B cell (primary cell): ENCODE data around the gene ELMOD2. TPM values are rescaled to one million over a fixed set of nuclear protein-coding genes. Genes with fewer than 3 reads are reported as not detected.

Source experiments
- ATAC-seq: fragments of 200-7000 bp; cut with Tn5 transposase; one replicate; pipeline ENCODE4 v1.10.0; 2021; ENCODE audit warnings: low read depth, mild to moderate bottlenecking, moderate number of reproducible peaks, moderate library complexity
- CTCF ChIA-PET: fragments of 350-600 bp; sonication (Branson Sonifier 250); formaldehyde crosslinking; loops from one replicate; lab custom pipeline; 2021; ENCODE audit warnings: antibody characterized with exemption, inconsistent platforms; lab: Charles Lee
- POLR2A ChIA-PET: fragments of 350-600 bp; sonication (Branson Sonifier 250); formaldehyde crosslinking; loops from one replicate; lab custom pipeline; 2021; ENCODE audit warnings: antibody characterized with exemption; lab: Charles Lee
- DNase-seq: peaks from one replicate; pipeline ENCODE4 v3.0.0; 2013
- H2AFZ ChIP-seq: 2 replicates; pipeline ENCODE4 v1.6.1; 2012; ENCODE audit warnings: mild to moderate bottlenecking, low read depth, low read length; ENCODE audit not compliant: insufficient read depth, poor library complexity, severe bottlenecking
- H3K27ac ChIP-seq, 2 donors: 1 replicate in 1 of 2; 2 replicates in 1 of 2; pipeline ENCODE4 v1.5.1; 2012 to 2013; ENCODE audit warnings: low read length in 2 of 2, mild to moderate bottlenecking in 2 of 2, moderate library complexity in 1 of 2
- H3K27me3 ChIP-seq, 4 experiments: fragments of 200-600 bp in 1 of 4; sonication (generic) in 1 of 4; replicated peaks in 1 of 4; 1 replicate in 2 of 4; 2 replicates in 2 of 4; pipeline versions ENCODE4 v1.6.1 to v1.7.0; 2013 to 2016; ENCODE audit warnings: low read length in 3 of 4, mild to moderate bottlenecking in 2 of 4, mixed read lengths in 1 of 4, moderate library complexity in 1 of 4; ENCODE audit not compliant: insufficient read depth in 4 of 4, control insufficient read depth in 3 of 4; ENCODE audit errors: control extremely low read depth in 1 of 4
- H3K36me3 ChIP-seq, 2 experiments: replicated peaks in 1 of 2; 1 replicate in 1 of 2; 2 replicates in 1 of 2; pipeline versions ENCODE4 v1.6.1 to v1.7.1; 2013; ENCODE audit warnings: low read length in 1 of 2; ENCODE audit not compliant: insufficient read depth in 2 of 2, control insufficient read depth in 1 of 2; ENCODE audit errors: control extremely low read depth in 1 of 2, extremely low read depth in 1 of 2
- H3K4me1 ChIP-seq, 2 donors: fragments of 200-600 bp in 1 of 2; sonication (generic) in 1 of 2; 1 replicate in 1 of 2; 2 replicates in 1 of 2; pipeline versions ENCODE4 v1.5.1 to v1.6.1; 2013 to 2017; ENCODE audit warnings: low read length in 2 of 2; ENCODE audit not compliant: control insufficient read depth in 2 of 2, insufficient read depth in 2 of 2
- H3K4me2 ChIP-seq: replicated peaks from 2 replicates; pipeline ENCODE3; 2012; ENCODE audit warnings: mild to moderate bottlenecking, low read depth, low read length; ENCODE audit not compliant: poor library complexity, severe bottlenecking
- H3K4me3 ChIP-seq, 5 experiments: fragments of 200-600 bp in 1 of 5; sonication (generic) in 1 of 5; 1 replicate in 3 of 5; 2 replicates in 2 of 5; pipeline versions ENCODE4 v1.5.1 to v1.7.0; 2011 to 2016; ENCODE audit warnings: low read length in 4 of 5, mild to moderate bottlenecking in 4 of 5, low read depth in 2 of 5, control low read depth in 1 of 5, moderate library complexity in 1 of 5; ENCODE audit not compliant: insufficient read depth in 1 of 5; ENCODE audit errors: control extremely low read depth in 1 of 5, extremely low read depth in 1 of 5
- H3K79me2 ChIP-seq: fragments of 200-600 bp; sonication (generic); one replicate; pipeline ENCODE4 v1.6.0; 2016; ENCODE audit warnings: low read length; ENCODE audit not compliant: control insufficient read depth, insufficient read depth
- H3K9ac ChIP-seq: fragments of 200-600 bp; sonication (generic); 2 replicates; pipeline ENCODE4 v1.6.1; 2017; ENCODE audit warnings: mild to moderate bottlenecking, low read length, moderate library complexity
- H3K9me3 ChIP-seq, 3 donors: one replicate each; pipeline versions ENCODE4 v1.6.1 to v1.7.1; 2013; ENCODE audit warnings: low read length in 2 of 3; ENCODE audit not compliant: control insufficient read depth in 2 of 3, insufficient read depth in 1 of 3; ENCODE audit errors: control extremely low read depth in 1 of 3
- H4K20me1 ChIP-seq: 2 replicates; pipeline ENCODE4 v1.6.0; 2012; ENCODE audit warnings: mild to moderate bottlenecking, low read length; ENCODE audit not compliant: insufficient read depth, control insufficient read depth, poor library complexity, severe bottlenecking
- H3K27ac Mint-ChIP-seq: one replicate; pipeline ENCODE4 v1.8.0; 2021; ENCODE audit warnings: mixed read lengths
- H3K27me3 Mint-ChIP-seq: one replicate; pipeline ENCODE4 v1.8.0; 2021; ENCODE audit warnings: mixed read lengths
- H3K4me1 Mint-ChIP-seq: one replicate; pipeline ENCODE4 v1.8.0; 2021; ENCODE audit warnings: mixed read lengths
- H3K4me3 Mint-ChIP-seq: one replicate; pipeline ENCODE4 v1.8.0; 2021; ENCODE audit warnings: mixed read lengths
- H3K9me3 Mint-ChIP-seq: one replicate; pipeline ENCODE4 v1.8.0; 2022; ENCODE audit warnings: mixed read lengths; ENCODE audit not compliant: insufficient read depth
- EZH2 ChIP-seq: IDR thresholded peaks from 2 replicates; pipeline ENCODE4 v1.6.1; 2012; ENCODE audit warnings: borderline replicate concordance, low read depth, mild to moderate bottlenecking, moderate library complexity, low read length; ENCODE audit not compliant: insufficient read depth, poor library complexity, severe bottlenecking
- WGBS: methylation state at CpG from one replicate; pipeline ENCODE4 v1.1.5; 2013; ENCODE audit warnings: missing lambda C conversion rate; ENCODE audit not compliant: insufficient coverage; 5-methylcytosine and 5-hydroxymethylcytosine counted together
- intact Hi-C: fragments of 100-400 bp; cut with micrococcal nuclease; formaldehyde crosslinking; loops from one replicate; pipeline ENCODE4 v1.10.0; 2022
- polyA plus RNA-seq: library from polyadenylated mRNA; depleted of rRNA; stranded (reverse); fragments of >200 nt; gene quantifications from 2 replicates; pipeline ENCODE4 v1.2.3, GENCODE V29; 2012
- total RNA-seq, 2 donors: library from RNA; stranded (reverse); fragments of 120-200 nt in 1 of 2; gene quantifications; 1 replicate in 1 of 2; 2 replicates in 1 of 2; pipeline versions ENCODE4 v1.2.3 to v1.2.4, GENCODE V29; 2013 to 2022
- TF ChIP-seq, protein P1 (sequence below): fragments of 200-600 bp; IDR thresholded peaks from one replicate; pipeline ENCODE4 v1.8.0; 2022; ENCODE audit warnings: antibody characterized with exemption, mild to moderate bottlenecking

ELMOD2 gene
- total and polyA plus RNA-seq, 2 donors (not counting 1 experiment from before 2014, with no cell fraction given): 2.2 to 25.3 TPM

DNA sequence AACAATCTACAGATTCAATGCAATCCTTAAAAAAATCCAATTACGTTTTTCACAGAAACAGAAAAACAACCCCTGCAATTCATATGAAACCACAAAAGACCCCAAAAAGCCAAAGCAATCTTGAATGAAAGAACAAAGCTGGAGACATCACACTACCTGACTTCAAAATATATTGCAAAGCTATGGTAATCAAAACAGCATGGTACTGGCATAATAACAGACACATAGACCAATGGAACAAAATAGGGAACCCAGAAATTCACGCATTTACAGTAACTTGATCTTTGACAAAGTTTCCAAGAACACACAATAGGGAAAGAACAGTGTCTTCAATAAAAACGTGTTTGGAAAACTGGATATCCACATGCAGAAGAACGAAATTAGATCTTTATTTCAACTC is 40.5 kb upstream of the ELMOD2 start:
- TF ChIP-seq EZH2: no peak
- TF ChIP-seq, protein P1, sequence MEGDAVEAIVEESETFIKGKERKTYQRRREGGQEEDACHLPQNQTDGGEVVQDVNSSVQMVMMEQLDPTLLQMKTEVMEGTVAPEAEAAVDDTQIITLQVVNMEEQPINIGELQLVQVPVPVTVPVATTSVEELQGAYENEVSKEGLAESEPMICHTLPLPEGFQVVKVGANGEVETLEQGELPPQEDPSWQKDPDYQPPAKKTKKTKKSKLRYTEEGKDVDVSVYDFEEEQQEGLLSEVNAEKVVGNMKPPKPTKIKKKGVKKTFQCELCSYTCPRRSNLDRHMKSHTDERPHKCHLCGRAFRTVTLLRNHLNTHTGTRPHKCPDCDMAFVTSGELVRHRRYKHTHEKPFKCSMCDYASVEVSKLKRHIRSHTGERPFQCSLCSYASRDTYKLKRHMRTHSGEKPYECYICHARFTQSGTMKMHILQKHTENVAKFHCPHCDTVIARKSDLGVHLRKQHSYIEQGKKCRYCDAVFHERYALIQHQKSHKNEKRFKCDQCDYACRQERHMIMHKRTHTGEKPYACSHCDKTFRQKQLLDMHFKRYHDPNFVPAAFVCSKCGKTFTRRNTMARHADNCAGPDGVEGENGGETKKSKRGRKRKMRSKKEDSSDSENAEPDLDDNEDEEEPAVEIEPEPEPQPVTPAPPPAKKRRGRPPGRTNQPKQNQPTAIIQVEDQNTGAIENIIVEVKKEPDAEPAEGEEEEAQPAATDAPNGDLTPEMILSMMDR: no peak
- intact Hi-C loops: no loop called here
- H3K27me3 Mint-ChIP-seq: peaks cover 28% of the 10 kb centered on the region
- no peak for DNase-seq
- H3K4me1 ChIP-seq: no peaks in the 10 kb centered on the region
- peaks cover 4% of the 10 kb centered on the region for H3K9me3 Mint-ChIP-seq
- H3K4me3 Mint-ChIP-seq: no peak overlapping the region
- no peak overlapping the region for H2AFZ ChIP-seq
- peaks cover 0 to 2% (median 1%) of the 10 kb centered on the region in 3 donors for H3K9me3 ChIP-seq
- H3K4me3 ChIP-seq: no peak overlapping the region
- no peak for ATAC-seq
- no peaks in the 10 kb centered on the region for H3K4me1 Mint-ChIP-seq
- no peaks in the 10 kb centered on the region for H4K20me1 ChIP-seq
- no peak overlapping the region for H3K27ac Mint-ChIP-seq
- no peak overlapping the region for H3K4me2 ChIP-seq
- no peaks in the 10 kb centered on the region for H3K27me3 ChIP-seq
- H3K9ac ChIP-seq: no peak overlapping the region
- H3K79me2 ChIP-seq: no peaks in the 10 kb centered on the region
- ChIA-PET CTCF (no interaction called here), POLR2A (no interaction called here)
- H3K27ac ChIP-seq: no peak overlapping the region
- no peaks in the 10 kb centered on the region for H3K36me3 ChIP-seq
- WGBS: 90% methylated on average over 2 of the region's 4 CpGs

DNA sequence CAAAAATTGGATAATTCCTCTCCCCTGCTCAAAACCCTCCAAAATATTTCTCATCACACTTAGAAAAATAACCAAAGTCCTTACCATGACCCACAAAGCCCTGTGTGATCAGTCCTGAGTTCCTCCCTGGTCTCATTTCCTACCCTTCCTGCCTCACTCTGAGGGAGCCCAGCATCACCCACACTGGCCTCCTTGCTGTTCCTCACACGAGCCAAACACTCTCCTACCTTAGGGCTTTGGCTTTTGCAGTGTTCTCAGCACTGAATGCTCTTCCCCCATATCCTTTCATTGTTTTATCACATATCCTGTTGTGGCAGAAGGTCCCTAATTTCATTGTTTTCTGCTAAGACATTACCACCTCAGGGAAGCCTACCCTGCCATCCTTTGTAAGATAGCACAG is 38.0 kb upstream of the ELMOD2 start:
- Histone ChIP-seq H2AFZ (no peak overlapping the region), H3K4me3 (no peak overlapping the region), H4K20me1 (no peaks in the 10 kb centered on the region), H3K27me3 (no peaks in the 10 kb centered on the region), H3K9ac (no peak overlapping the region), H3K4me2 (no peak overlapping the region), H3K27ac (no peak overlapping the region), H3K36me3 (no peaks in the 10 kb centered on the region), H3K9me3 (peaks cover 0 to 2% (median 1%) of the 10 kb centered on the region in 3 donors), H3K4me1 (no peaks in the 10 kb centered on the region), H3K79me2 (no peaks in the 10 kb centered on the region)
- TF ChIP-seq EZH2: no peak
- TF ChIP-seq, protein P1: no peak
- DNase-seq (no peak), ATAC-seq (no peak)
- 80% methylated on average over 1 of the region's 1 CpG for WGBS
- peaks cover 28% of the 10 kb centered on the region for H3K27me3 Mint-ChIP-seq
- H3K4me3 Mint-ChIP-seq: no peak overlapping the region
- POLR2A ChIA-PET: no interaction called here
- peaks cover 4% of the 10 kb centered on the region for H3K9me3 Mint-ChIP-seq
- H3K27ac Mint-ChIP-seq: no peak overlapping the region
- H3K4me1 Mint-ChIP-seq: no peaks in the 10 kb centered on the region
- CTCF ChIA-PET: no interaction called here
- intact Hi-C loops: no loop called here
